Measurements from ENCODE around the gene HDDC2. TPM values are rescaled to one million over a fixed set of nuclear protein-coding genes. Genes with fewer than 3 reads are reported as not detected.

HDDC2 gene
- total RNA-seq, 2 experiments from 2014 or later = 75.1 to 119 TPM

- Histone ChIP-seq H3K4me3 (ENCODE audit: low read depth, low read length, poor library complexity, severe bottlenecking) (no peak overlapping the region), H3K36me3 (ENCODE audit: insufficient read depth, low read length) (no peaks in the 10 kb centered on the region), H4K20me1 (ENCODE audit: insufficient read depth, low read length) (no peaks in the 10 kb centered on the region), H2AFZ (ENCODE audit: low read length) (no peak overlapping the region), H3K79me2 (ENCODE audit: insufficient read depth, low read depth, low read length) (no peaks in the 10 kb centered on the region), H3K9me3 (ENCODE audit: low read length) (no peaks in the 10 kb centered on the region), H3K4me2 (ENCODE audit: low read length) (no peak overlapping the region), H3K27ac (ENCODE audit: low read depth, low read length, poor library complexity, severe bottlenecking) (no peak overlapping the region), H3K4me1 (ENCODE audit: insufficient read depth, low read length, poor library complexity, severe bottlenecking) (no peaks in the 10 kb centered on the region), H3K9me2 (ENCODE audit: insufficient read depth, low read length) (no peaks in the 10 kb centered on the region)
- DNase-seq (ENCODE audit: low spot score) = no peak
- no TSS peak for BruUV-seq (replicated peaks)
- ChIA-PET POLR2A (interaction anchor here (1.0 to 2.7 kb wide), 2 partner anchors 9 to 26 kb away, joined by 3 to 9 read pairs; no protein-coding TSS in a partner anchor), CTCF (ENCODE audit: unreplicated experiment) (no interaction called here)
- TF ChIP-seq, protein P1, sequence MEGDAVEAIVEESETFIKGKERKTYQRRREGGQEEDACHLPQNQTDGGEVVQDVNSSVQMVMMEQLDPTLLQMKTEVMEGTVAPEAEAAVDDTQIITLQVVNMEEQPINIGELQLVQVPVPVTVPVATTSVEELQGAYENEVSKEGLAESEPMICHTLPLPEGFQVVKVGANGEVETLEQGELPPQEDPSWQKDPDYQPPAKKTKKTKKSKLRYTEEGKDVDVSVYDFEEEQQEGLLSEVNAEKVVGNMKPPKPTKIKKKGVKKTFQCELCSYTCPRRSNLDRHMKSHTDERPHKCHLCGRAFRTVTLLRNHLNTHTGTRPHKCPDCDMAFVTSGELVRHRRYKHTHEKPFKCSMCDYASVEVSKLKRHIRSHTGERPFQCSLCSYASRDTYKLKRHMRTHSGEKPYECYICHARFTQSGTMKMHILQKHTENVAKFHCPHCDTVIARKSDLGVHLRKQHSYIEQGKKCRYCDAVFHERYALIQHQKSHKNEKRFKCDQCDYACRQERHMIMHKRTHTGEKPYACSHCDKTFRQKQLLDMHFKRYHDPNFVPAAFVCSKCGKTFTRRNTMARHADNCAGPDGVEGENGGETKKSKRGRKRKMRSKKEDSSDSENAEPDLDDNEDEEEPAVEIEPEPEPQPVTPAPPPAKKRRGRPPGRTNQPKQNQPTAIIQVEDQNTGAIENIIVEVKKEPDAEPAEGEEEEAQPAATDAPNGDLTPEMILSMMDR (conservative IDR thresholded peaks at IDR 0.05; ENCODE audit: low read length) = no peak
- TF ChIP-seq EZH2phosphoT487 (IDR thresholded peaks at IDR 0.05; ENCODE audit: borderline replicate concordance, low read depth, low read length) = no peak
- intact Hi-C loops (cut with micrococcal nuclease; ENCODE audit: unreplicated experiment) = no loop called here
Measured at GRCh38 chr6:125236536-125237327, 65.0 kb downstream of the HDDC2 start.

- POLR2A ChIA-PET = interaction anchor here (0.6 to 1.2 kb wide), 2 partner anchors 9 to 11 kb away, joined by 3 read pairs; no protein-coding TSS in a partner anchor
- Histone ChIP-seq H3K27ac (ENCODE audit: low read depth, low read length, poor library complexity, severe bottlenecking) (no peak overlapping the region), H4K20me1 (ENCODE audit: insufficient read depth, low read length) (no peaks in the 10 kb centered on the region), H3K9me2 (ENCODE audit: insufficient read depth, low read length) (no peaks in the 10 kb centered on the region), H3K9me3 (ENCODE audit: low read length) (no peaks in the 10 kb centered on the region), H3K79me2 (ENCODE audit: insufficient read depth, low read depth, low read length) (no peaks in the 10 kb centered on the region), H3K4me2 (ENCODE audit: low read length) (no peak overlapping the region), H3K4me3 (ENCODE audit: low read depth, low read length, poor library complexity, severe bottlenecking) (no peak overlapping the region), H3K4me1 (ENCODE audit: insufficient read depth, low read length, poor library complexity, severe bottlenecking) (no peaks in the 10 kb centered on the region), H2AFZ (ENCODE audit: low read length) (no peak overlapping the region), H3K36me3 (ENCODE audit: insufficient read depth, low read length) (no peaks in the 10 kb centered on the region)
- TF ChIP-seq, protein P1 (conservative IDR thresholded peaks at IDR 0.05; ENCODE audit: low read length) = no peak
- TF ChIP-seq EZH2phosphoT487 (IDR thresholded peaks at IDR 0.05; ENCODE audit: borderline replicate concordance, low read depth, low read length) = no peak
- DNase-seq (ENCODE audit: low spot score) = no peak
- intact Hi-C loops (cut with micrococcal nuclease; ENCODE audit: unreplicated experiment) = no loop called here
- no TSS peak for BruUV-seq (replicated peaks)
- CTCF ChIA-PET (ENCODE audit: unreplicated experiment) = no interaction called here
Measured at GRCh38 chr6:125233202-125233601, 68.6 kb downstream of the HDDC2 start.

DNA sequence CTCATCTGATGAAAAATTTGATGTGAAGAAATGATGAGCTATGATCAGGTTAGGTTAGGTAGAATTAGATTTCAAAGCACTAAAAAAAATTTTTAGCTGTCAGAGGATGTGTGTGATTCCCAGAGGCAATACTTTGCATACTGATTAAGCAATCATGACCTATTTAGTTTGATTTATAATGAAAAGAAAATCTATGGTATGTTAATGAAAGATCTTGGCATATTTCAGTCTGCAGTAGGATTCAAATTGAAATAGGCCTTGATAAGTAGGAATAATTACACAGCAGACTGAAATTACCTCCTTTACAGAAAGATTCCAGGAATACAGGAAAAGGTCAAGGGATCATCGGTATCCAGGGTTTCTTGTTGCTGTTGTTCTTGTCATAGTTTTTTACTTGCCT is 69.3 kb downstream of the HDDC2 start:
- H3K36me3 ChIP-seq (ENCODE audit: insufficient read depth, low read length) = no peaks in the 10 kb centered on the region
- H4K20me1 ChIP-seq (ENCODE audit: insufficient read depth, low read length) = no peaks in the 10 kb centered on the region
- no peaks in the 10 kb centered on the region for H3K9me2 ChIP-seq (ENCODE audit: insufficient read depth, low read length)
- no peak overlapping the region for H3K27ac ChIP-seq (ENCODE audit: low read depth, low read length, poor library complexity, severe bottlenecking)
- CTCF ChIA-PET (ENCODE audit: unreplicated experiment) = no interaction called here
- H2AFZ ChIP-seq (ENCODE audit: low read length) = no peak overlapping the region
- POLR2A ChIA-PET = interaction anchor here (1.2 kb wide), 1 partner anchor 10 kb away, joined by 3 read pairs; no protein-coding TSS in a partner anchor
- H3K79me2 ChIP-seq (ENCODE audit: insufficient read depth, low read depth, low read length) = no peaks in the 10 kb centered on the region
- intact Hi-C loops (cut with micrococcal nuclease; ENCODE audit: unreplicated experiment) = no loop called here
- no peak overlapping the region for H3K4me3 ChIP-seq (ENCODE audit: low read depth, low read length, poor library complexity, severe bottlenecking)
- H3K4me1 ChIP-seq (ENCODE audit: insufficient read depth, low read length, poor library complexity, severe bottlenecking) = no peaks in the 10 kb centered on the region
- no peaks in the 10 kb centered on the region for H3K9me3 ChIP-seq (ENCODE audit: low read length)
- TF ChIP-seq EZH2phosphoT487 (IDR thresholded peaks at IDR 0.05; ENCODE audit: borderline replicate concordance, low read depth, low read length) = no peak
- TF ChIP-seq, protein P1 (conservative IDR thresholded peaks at IDR 0.05; ENCODE audit: low read length) = no peak
- no peak for DNase-seq (ENCODE audit: low spot score)
- BruUV-seq (replicated peaks) = no TSS peak
- no peak overlapping the region for H3K4me2 ChIP-seq (ENCODE audit: low read length)
